HG03521 (cell line): ENCODE measurements around the gene PDK2.
A peak's percentile ranks its signal among the peaks of the same experiment; 100 is the strongest.

Experiments used
- ATAC-seq: cut with Tn5 transposase; IDR thresholded peaks from one replicate; pipeline ENCODE4 v1.9.1; 2021; ENCODE audit warnings: mild to moderate bottlenecking, moderate library complexity; ENCODE audit not compliant: unreplicated experiment

PDK2 gene

DNA sequence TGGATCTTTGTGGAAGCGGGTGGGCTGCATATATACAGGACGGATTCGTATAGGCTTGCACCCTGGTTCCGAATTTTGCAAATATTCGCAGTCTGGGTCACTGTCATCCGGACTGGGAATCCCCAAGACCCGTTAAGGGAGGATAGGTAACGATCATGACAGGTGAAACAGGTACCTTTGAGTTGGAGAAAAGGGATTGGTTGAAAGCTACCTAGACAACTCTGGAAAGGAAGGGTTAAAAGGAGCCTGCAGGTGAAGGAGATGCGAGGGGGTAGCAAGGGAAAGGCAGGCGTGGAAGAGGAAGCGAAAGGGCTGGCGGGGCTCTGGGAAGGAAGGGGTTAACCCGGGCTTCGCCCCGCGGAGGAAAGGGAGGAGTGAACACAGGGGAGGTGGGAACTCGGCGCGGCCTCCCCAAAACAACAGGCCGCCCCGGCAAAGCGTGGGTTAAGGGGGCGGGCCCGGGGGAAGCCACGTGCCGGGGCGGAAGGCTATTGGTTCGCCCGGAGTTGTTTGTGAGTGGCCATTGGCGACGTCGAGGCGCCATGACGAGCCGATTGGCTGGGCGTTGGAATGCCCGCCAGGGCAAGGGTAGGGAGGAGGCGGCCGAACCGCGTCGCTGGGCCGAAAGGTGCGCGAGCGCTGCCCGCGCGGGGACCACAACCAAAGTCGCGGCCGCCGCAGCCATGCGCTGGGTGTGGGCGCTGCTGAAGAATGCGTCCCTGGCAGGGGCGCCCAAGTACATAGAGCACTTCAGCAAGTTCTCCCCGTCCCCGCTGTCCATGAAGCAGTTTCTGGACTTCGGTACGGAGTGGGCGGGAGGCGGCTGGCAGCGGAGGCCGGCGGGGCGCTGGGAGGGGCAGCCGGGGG lies at the start of gene PDK2:
TSS of gene PDK2 (plus strand) at position 599 of the 867 bp plus-strand sequence. CDS start at position 684, 85 bp downstream.
- peak; percentile 90 for ATAC-seq

DNA sequence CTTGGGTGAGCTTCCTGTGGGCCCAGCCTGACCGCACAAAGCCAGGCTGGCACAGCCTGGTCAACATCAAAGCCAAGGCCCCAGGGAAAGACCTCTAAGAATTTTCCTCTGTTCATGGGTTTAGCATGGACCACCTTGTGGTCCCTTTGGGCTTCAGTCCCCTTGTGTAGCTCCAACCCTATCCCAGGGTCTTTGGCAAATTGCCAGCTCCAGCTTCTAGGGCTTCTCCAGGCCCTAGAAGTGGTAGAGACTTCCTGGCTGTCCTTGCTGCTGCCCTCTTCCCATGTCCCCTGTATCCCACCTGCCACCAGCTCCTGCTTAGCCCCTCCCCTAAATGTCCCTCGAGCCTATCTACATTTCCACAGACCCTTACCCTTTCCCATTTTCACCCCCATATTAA lies 49.0 kb upstream of the PDK2 start:
- no peak for ATAC-seq

DNA sequence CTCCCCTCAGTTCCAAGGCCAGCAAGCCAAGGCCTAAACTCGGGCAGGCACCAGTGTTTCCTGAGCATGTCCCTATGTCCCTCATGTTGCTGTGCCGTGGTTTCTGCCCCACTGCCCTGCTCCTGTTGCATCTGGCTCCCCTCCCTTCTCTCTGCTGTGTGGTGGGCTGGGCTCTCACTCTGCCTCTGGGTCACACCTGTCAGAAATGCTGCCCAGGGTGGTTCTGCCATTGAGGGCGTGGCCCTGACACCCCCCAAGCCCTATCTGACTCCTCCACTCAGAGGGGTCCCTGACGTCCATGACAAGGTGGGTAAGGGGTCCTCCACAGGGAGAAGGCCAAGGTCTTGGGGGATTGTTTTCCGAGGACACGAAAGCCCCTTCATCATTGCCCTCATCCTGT lies 48.5 kb upstream of the PDK2 start:
- no peak for ATAC-seq

DNA sequence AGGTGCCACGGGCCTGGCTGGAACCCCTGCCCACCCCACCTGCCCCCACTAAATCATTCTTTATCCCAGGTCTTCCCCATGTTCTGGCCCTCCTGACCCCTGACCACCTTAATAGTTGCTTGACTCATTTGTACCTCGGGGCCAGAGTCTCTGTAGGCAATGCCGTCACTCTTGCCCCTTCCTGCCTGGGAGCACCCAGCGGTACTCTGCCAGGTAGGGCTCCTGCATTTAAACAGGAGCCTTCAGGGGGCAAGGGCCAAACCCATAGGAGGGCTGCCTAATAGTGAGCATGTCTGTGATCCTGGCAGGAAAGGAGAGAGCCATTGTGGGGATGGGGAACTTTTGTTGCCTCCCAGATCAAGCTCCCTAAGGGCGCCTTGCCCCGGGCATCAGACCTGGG lies 48.1 kb upstream of the PDK2 start:
- no peak for ATAC-seq

DNA sequence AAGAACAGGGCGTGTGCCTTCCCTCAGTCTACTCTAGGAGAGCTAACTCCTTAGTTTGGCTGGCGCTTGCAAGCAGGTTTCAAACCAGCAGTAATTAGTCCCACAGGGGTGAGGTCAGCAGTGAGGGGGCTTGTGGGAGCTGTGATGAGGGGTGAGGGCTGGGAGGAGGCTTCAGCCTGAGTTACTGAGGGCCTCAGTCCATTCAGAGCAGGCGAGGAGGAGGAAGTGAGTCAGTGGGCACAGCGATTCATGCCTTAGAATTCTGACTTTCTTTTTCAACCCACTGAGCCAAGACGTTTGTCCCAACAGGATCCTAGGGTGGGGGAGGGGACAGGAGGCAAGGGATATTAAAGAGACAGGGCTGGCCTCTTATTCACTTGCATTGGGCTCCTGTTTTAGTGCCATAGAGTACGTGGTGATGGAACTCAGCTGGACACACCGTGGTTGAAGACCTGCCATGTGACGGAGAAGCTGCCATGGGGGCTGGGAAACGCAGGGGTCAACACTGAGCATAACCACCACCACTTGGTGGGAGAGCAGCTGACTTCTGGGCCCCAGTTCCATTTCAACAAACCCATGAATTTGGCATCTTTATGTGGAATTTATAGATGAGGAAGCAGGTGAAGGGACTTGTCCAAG lies 47.5 kb upstream of the PDK2 start:
- ATAC-seq = no peak

DNA sequence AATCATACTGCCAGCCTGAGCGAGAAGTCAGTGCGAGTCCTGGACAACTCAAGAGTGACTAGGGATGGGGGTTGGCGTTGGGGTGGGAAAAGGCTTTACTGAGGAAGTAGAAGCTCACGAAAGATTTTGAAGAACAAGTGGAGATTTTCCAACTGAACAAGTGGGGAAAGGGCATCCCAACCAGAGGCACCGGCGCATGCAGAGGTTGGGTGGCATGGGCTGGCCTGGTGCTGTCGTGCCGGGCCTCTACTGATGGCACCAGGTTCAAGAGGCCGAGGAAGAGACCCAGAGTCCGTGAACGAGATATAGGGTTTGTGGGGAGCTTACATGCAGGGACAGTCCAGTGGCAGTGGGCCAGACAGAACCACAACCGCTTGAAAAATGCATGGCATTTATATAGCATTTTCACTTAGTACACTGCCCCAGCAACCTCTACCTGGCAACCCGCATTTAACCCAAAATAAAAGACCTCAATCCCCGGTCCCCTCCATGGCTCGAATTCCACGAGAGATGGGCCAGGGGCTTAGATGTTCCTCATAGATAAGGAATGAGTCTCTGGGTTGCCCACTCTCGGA lies 46.9 kb upstream of the PDK2 start:
- no peak for ATAC-seq

DNA sequence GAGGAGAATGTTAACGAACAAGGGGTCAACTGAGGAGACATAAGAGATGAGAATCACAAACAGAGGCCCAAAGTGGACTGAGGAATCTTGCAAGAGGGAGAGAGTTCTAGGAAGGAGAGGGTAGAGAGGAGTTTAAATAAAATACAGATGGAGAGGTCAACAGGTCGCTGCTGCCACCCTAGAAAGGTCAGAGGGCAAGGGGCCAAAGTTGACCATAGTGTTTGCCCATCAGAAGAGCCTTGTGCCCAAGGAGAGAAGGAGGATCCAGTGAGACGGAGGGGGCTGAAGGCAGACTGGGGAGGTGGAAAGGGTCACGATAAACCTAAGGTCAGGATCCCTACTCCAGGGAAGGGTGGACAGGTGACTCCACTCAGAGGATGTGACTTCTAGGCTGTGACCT lies 46.2 kb upstream of the PDK2 start:
- no peak for ATAC-seq

DNA sequence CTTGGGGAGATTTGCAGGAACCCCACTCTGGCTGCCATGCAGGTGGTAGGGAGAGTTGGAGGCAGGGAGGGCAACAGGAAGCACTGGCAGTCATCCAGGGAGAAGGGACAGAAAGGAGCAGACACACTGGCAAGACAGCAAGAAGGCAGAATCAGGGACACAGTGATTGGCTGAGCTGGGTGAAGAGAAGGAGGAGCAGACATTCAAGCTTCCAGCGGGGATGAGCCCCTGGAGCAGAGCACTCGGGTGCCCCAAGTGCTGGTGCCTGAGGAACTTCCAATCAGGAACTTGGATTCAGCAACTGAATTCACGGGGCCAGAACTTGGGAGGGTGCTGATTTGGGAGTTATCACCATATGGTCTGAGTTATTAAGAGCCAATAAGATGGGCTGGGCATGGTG lies 45.5 kb upstream of the PDK2 start:
- no peak for ATAC-seq

DNA sequence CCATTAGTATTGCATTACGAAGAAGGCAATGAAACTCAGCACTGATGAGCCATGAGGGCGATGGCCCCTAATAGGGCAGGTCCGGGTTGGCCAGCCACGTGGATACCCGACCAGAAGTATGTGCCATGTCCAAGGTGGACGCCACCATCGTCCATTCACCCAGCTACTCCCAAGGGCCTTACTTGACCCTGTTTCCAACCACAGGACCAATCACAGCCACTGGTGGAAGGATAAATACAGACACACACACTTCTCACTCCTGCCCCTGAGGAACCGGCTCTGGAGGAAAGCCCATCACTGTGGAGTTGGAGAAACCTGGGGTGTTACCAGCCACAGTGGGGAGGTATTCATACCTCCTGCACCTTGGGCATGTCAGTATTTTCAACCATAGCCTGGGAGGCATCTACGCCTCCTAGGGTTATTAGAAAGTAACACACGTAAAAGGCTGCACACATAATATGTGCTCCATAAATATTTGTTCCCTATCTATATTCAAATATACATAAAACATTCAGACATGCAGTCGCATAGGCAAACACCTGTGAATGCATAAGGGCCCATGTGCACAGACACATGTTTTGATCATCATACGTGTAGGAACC lies 44.6 kb upstream of the PDK2 start:
- ATAC-seq = no peak

DNA sequence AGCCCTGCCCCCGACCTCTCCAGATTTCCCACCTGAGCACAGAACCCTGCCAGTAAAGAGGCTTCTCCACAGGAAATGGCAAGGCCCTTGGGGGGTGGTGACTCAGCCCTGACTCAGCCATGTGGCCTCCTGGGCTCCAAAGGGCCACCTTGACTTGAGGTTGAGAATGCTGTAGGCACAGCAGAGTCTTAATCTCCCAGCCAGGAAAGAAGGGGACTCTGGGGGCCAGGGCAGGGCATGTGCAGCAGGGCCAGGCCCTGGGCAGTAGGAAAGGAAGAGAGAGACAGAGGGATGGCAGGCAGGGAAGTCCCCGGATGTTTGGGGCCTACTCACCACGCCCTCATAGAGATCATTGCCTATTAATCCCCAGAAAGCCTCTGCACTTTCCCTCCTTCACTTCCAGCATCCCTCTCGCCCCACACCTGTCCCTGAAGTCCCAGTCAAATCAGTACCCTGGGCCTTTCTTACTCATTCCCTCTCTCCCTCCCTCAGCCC lies 44.0 kb upstream of the PDK2 start:
- no peak for ATAC-seq

DNA sequence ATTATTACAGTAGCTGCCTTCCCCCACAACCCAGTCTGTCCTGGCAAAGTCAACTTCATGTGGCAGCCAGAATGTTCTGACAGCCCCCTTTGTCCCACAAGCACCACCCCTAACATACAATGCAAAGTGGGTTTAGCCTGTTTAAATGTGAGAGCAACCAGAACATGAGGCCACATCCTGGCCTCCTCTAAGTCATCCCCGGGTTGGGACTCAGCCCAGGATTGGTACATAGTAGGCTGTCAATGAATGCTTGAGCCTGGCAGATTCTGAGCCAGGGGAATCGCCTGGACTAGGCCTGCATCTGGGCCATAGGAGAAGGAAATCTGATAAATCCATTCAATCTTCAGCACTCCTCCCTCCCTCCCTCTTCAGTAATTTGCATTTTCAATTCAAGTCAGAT lies 43.5 kb upstream of the PDK2 start:
- no peak for ATAC-seq

DNA sequence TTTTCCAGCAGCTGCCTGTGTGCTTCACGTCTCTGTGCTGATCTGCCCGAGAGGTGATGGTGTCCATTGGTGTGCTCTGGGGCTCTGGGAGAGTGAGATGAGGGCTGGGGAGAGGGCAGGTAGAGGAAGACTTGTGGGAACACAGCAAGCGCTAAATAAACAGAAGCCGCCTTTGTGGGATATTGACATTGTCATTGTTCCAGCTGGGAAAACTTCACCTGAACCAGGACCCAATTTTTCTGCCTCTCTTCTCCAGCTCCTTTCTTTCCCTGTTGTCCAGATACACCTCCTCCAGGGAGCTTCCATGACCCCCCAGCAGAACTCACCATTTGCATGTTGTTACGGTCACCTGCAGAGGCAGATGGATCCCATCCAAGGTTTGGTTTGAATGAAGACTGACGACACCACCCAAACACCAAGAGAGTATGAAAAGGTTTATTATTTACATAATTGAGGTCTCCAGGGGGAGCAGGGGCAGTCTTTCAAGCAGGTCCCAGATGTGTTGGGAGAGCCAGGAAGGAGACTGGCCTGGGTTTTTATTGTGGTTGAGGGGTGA lies 42.8 kb upstream of the PDK2 start:
- no peak for ATAC-seq

DNA sequence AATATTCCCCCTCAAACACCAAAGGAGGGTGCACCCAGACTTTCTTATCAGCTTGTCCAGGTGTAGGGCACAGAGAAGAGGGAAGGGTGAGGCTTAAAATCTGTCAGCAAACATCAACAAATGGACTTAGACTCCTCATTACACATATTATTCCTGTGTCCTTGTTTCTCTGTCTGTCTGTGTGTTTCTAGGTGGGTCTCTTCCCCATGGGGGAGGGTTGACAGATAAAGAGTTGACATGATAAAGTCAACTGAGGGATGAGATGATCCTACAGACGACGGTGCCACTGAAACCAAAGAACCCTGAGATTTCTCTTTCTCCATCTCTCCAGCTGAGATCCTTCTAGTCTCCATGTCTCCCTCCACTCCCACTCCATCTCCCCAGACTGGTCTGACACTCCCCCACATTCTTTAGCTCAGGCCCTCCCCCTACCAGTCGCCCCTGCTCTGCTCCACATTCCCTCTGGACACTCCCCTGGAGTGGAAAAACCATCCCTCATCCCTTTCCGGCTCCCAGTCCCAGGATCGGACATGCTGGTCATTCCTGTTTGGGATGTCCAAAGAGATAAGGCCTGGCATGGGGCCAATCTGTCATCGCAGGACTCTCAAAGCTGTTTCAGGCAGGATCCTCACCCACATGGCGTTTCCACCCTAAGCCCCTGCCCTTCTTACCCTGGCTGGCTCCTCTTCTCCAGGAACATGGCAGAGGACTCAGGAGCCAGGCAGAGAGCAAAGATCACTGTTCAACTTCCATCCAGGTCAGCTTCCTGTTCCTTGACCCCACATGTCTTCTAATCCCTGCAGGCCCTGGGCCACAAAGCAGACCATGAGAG lies 42.1 kb upstream of the PDK2 start:
- ATAC-seq = no peak

DNA sequence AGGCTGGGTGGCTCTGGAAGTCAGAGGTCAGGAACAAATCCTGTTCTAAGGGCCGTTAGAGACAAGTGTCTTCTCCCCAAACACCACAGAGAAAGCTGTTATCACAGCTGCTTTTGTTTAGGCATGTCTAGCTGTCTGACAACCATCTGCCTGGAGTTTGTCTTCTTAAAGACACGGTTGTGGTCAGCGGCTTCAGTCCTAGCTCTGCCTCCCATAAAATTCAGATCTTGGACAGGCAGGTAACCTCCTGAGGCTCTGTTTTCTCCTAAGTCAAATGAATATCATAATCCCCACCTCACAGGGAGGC lies 41.5 kb upstream of the PDK2 start:
- ATAC-seq = no peak

DNA sequence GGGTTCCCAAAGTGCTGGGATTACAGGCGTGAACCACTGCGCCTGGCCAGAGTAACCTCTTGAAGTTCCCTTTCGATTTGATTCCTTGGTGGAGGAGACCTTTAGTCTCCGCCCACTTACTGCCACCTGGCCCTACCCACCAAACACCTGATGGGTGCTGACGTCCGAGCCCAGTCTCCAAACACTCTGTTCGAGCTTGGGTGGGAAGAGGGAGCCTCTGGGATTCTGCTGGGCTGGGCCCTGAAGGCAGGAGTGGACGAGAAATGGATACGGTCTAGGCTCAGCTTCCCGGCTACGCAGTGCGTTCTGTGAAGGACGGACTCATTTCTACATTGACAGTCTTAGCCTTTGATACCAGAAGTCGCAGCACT lies 40.1 kb upstream of the PDK2 start:
- no peak for ATAC-seq

DNA sequence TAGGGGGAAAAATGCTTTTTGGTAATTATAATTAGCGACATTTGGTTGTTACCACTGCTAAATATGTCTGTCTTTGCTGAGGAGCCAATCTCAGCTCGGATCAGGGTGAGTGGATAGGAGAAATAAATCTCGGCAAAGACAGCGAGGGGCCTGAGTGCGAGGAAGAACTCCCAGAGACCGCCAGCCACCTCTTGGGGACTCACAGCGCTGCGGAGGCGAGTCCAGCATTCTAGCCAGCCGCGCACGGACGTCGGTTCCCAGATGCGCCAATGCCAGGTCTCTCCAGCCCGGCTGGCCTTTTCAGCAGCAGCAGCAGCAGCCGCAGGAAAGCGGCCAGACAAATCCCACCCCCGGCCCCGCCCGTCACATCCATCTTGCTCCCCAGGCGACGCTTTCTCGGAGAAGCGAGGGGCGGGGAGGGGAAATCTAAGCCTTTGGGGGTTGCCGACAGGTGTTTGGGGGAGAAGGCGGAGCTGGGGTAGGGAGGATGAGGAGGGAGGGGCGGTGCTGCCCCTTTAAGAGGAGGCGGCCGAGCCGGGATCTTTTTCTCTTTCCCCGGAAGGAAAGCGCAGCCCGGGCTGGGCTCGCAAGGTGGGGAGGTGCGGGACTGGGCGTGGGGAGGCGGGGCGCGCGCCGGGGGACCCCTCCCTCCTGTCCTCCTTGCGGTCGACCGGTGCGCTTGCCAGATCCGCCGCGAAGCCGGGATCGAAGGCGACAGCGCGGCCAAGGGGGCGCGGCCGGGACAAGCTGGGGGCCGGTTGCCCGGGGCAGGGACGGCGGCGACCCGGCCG lies 39.5 kb upstream of the PDK2 start, which contains the start of gene ITGA3:
TSS of gene ITGA3 (plus strand) at position 685 of the 791 bp plus-strand sequence. CDS start 330 bp downstream, outside the sequence.
- ATAC-seq = peak; percentile 35

DNA sequence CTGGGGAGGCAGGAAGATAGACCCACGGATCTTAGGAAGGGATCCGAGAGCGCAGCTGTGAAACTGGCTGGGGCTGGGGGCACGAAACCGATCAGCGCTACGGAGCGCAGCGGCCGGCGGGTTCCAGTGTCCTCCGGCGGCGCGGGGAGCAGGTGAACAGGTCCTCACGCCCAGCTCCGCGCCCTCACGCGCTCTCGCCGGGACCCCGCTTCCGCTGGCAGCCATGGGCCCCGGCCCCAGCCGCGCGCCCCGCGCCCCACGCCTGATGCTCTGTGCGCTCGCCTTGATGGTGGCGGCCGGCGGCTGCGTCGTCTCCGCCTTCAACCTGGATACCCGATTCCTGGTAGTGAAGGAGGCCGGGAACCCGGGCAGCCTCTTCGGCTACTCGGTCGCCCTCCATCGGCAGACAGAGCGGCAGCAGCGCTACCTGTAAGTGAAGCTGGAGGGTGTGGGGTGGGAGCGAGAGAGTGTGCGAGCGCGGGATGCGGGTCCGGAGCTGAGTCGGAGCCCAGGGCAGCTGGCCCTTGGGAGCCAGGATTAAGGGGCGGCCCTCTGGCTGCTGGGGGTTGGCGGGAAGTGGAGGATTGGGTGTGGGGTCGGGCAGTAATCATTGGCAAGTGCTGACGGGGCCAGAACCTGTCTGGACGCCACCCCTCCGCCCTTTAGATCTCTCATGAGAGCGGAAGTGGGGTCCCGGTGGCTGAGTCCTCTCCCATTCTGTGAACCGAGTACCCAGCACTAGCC lies 38.8 kb upstream of the PDK2 start:
- ATAC-seq = peak; percentile 42

DNA sequence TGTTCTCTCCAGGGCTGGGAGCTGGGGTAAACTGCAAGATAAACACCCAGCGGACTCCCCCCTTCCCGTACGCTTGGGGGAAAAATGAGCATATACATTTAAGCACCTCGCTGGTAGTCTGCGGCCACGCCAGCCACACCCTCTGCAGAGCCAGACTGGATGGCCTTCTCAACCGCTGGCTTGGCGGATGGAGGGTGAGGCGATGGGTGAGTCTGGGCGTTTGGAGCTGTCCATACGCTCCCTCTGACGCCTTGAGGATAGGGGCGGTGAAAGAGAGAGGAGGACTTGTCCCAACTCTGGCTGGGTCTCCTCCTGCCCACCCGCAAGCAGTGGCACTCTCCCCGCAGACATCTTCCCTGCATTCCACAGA lies 38.2 kb upstream of the PDK2 start:
- ATAC-seq = no peak

DNA sequence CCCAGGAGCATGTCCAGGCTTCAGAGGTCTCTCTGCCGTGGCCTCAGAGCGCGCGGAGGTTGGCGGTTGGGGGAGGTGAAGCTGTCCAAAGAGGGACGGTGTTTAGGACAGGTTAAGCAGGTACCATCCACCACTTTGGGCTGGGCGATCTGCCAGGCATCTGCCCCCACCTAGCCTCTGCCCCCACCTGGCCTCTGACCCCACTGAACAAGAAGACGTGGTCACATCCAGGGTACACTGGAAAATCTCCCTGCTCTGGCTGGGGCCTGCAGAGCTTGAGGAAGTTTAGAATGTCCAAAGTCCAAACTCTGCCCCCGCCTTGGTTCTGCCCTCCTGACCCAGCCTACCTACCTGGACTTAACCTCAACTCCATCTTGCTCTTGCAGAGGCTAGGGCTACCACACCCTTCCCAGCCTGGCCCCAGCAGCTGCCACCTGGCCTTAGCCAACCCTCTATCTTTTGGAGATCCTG lies 37.6 kb upstream of the PDK2 start:
- no peak for ATAC-seq
